DND-41 (cell line): ENCODE results near the gene LCE2D.

Experiments
- EZH2 ChIP-seq: IDR thresholded peaks from 3 replicates; pipeline ENCODE4 v1.6.1; 2012; ENCODE audit warnings: borderline replicate concordance, low read depth, mild to moderate bottlenecking, moderate library complexity, low read length, inconsistent platforms; ENCODE audit not compliant: severe bottlenecking
- TF ChIP-seq, protein P1 (sequence below): IDR thresholded peaks from 2 replicates; pipeline ENCODE4 v1.5.1; 2012; ENCODE audit warnings: borderline replicate concordance, low read length, moderate library complexity, mild to moderate bottlenecking; ENCODE audit not compliant: poor library complexity, severe bottlenecking; ENCODE audit errors: extremely low read depth

DNA sequence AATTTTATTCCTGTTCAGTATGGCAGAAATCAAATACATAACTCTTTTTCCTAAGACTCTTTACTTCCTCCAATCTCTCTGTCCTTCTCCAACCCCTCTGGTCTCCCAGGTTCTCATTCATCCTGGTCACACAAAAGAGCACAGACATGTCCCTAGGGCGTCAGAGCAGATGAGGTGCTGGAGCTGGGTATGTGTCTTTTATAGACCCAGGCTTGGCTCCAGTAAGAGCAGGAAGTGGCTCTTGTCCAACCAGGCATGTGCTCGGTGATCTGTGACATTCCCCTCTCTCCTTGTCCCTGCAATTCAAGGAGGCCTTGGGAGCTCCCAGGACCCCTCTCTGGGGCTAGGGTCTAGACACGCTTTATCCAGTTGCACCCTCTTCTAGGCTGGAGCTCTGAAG is 18.0 kb upstream of the LCE2D start:
- TF ChIP-seq, protein P1, sequence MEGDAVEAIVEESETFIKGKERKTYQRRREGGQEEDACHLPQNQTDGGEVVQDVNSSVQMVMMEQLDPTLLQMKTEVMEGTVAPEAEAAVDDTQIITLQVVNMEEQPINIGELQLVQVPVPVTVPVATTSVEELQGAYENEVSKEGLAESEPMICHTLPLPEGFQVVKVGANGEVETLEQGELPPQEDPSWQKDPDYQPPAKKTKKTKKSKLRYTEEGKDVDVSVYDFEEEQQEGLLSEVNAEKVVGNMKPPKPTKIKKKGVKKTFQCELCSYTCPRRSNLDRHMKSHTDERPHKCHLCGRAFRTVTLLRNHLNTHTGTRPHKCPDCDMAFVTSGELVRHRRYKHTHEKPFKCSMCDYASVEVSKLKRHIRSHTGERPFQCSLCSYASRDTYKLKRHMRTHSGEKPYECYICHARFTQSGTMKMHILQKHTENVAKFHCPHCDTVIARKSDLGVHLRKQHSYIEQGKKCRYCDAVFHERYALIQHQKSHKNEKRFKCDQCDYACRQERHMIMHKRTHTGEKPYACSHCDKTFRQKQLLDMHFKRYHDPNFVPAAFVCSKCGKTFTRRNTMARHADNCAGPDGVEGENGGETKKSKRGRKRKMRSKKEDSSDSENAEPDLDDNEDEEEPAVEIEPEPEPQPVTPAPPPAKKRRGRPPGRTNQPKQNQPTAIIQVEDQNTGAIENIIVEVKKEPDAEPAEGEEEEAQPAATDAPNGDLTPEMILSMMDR = no peak
- no peak for TF ChIP-seq EZH2
